Activated T-helper 17 cell treated with anti-CD3 and anti-CD28 coated beads, Interleukin-2, amount 50 U/mL, for 72 hours (primary cell): ENCODE data around the gene ERBB4. TPM values are rescaled to one million over a fixed set of nuclear protein-coding genes. Genes with fewer than 3 reads are reported as not detected.

Experiments used
- ATAC-seq: fragments of 150-1000 bp; cut with Tn5 transposase; replicated peaks from 2 replicates; pipeline ENCODE4 v1.10.0; 2021; ENCODE audit warnings: mild to moderate bottlenecking, moderate library complexity
- H3K27ac Mint-ChIP-seq: one replicate; pipeline ENCODE4 v1.8.0; 2022; ENCODE audit warnings: mixed read lengths
- H3K27me3 Mint-ChIP-seq: one replicate; pipeline ENCODE4 v1.8.0; 2022; ENCODE audit warnings: mixed read lengths
- H3K36me3 Mint-ChIP-seq: one replicate; pipeline ENCODE4 v1.8.0; 2022; ENCODE audit warnings: low read depth, mild to moderate bottlenecking, mixed read lengths
- H3K4me1 Mint-ChIP-seq: one replicate; pipeline ENCODE4 v1.8.0; 2022; ENCODE audit warnings: mixed read lengths
- H3K4me3 Mint-ChIP-seq: one replicate; pipeline ENCODE4 v1.8.0; 2022; ENCODE audit warnings: mild to moderate bottlenecking, mixed read lengths
- H3K9me3 Mint-ChIP-seq: one replicate; pipeline ENCODE4 v1.8.0; 2022; ENCODE audit warnings: mixed read lengths
- total RNA-seq, 2 donors: library from RNA; stranded (reverse); gene quantifications; one replicate each; pipeline ENCODE4 v1.2.3, GENCODE V29; 2022

The ERBB4 gene
- total RNA-seq, 2 donors from 2014 or later: not detected

GRCh38 chr2:212427638-212428037 is 111.0 kb downstream of the ERBB4 start:
- Mint-ChIP-seq H3K4me1 (no peaks in the 10 kb centered on the region), H3K27me3 (no peaks in the 10 kb centered on the region), H3K36me3 (no peaks in the 10 kb centered on the region), H3K9me3 (peaks cover 5% of the 10 kb centered on the region), H3K27ac (no peak overlapping the region), H3K4me3 (no peak overlapping the region)
- no peak for ATAC-seq

DNA sequence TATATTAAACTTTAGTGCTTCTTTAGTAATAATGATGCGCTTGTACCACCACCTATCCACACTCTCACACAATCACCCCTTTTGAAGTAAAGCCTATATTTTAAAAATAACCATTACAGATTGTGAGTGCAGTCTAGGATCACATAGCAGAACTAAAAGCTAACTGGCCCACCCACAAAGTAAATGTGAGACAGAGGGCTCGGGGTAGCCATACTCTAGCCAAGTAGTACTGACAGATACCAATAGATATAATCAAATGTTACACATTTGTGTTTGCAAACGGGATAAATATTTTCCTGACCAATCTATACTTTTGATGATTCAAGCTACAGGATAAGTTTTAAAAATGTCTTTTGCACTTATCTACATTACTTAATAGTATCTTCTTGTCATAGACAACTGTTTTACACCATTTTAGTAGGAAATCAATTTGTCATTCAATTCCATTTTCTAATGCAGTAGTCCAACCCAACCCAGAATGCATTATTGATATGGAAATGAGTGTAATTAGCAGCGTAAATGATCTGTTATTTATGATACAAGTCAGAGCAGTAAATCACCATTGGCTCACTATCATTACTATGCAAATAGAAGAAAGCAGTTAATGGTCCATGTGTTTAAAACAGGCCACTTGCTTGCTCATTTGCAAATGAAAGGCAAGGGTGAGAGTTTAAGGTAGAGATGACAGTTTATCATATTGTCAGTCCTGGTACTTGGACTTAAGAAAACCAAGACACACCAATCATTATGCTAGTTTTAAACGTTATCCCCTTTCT is 111.8 kb downstream of the ERBB4 start:
- Mint-ChIP-seq H3K27me3 (no peaks in the 10 kb centered on the region), H3K4me1 (no peaks in the 10 kb centered on the region), H3K4me3 (no peak overlapping the region), H3K36me3 (no peaks in the 10 kb centered on the region), H3K27ac (no peak overlapping the region), H3K9me3 (peaks cover 5% of the 10 kb centered on the region)
- no peak for ATAC-seq

GRCh38 chr2:212424082-212424481 is 114.5 kb downstream of the ERBB4 start:
- no peak for ATAC-seq
- H3K36me3 Mint-ChIP-seq: no peaks in the 10 kb centered on the region
- H3K9me3 Mint-ChIP-seq: no peaks in the 10 kb centered on the region

DNA sequence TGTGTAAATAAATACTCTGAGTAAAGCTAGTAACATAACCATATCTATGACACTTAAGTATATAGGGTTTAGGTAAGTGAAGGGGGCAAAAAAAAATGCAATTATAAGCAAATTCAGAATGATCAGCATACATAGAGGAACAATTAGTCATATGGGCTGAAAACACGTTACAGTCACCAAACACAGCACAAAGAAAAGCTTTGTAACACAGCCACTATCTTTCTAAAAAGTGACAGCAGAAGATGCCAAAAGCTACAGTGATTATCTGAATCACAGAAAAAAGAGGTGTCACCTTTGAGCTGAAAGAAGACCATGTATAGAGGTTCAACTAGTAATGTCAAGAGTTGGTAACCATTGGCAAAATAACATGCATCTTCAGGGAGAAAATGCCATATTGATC is 115.5 kb downstream of the ERBB4 start:
- H3K9me3 Mint-ChIP-seq: no peaks in the 10 kb centered on the region
- ATAC-seq: no peak
- H3K4me3 Mint-ChIP-seq: no peak overlapping the region
- no peaks in the 10 kb centered on the region for H3K27me3 Mint-ChIP-seq
- no peaks in the 10 kb centered on the region for H3K36me3 Mint-ChIP-seq
- no peaks in the 10 kb centered on the region for H3K4me1 Mint-ChIP-seq
- no peak overlapping the region for H3K27ac Mint-ChIP-seq

More at GRCh38 chr2:212424082-212424481, 114.5 kb downstream of the ERBB4 start:
- H3K4me1 Mint-ChIP-seq: no peaks in the 10 kb centered on the region
- no peaks in the 10 kb centered on the region for H3K27me3 Mint-ChIP-seq
- H3K27ac Mint-ChIP-seq: no peak overlapping the region
- H3K4me3 Mint-ChIP-seq: no peak overlapping the region

DNA sequence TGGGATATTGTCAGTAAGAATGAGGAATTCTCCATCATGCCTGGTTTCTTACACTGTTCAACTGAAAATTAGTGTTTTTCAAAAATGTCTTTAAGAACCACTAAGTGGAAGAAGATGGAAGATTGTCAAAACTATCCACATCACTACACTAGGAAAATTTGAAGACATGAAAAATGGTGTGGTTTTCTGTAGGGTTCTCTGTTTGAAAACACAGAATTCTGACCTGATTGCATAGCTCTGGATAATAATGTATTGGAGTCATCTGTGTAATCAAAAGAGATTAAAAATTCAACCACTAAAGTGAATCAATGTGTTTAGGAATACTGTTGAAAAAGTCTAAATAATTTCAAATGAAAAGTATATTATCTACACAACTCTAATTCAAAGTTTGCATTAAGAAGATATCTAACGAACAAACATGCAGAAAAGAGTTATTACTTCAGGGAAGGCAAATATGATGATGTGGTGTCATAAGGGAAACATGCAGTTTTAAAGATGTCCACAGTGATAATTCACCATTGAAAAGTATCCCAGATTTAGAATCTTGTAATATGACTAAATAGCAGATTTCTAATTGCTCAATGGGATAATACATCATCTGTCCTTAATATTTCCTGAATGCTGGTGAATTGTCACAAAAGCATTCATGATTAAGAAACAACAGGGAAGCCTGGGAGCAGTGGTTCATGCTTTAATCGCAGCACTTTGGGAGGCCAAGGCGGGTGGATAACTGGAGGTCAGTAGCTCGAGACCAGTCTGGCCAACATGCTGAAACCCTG is 116.9 kb downstream of the ERBB4 start:
- Mint-ChIP-seq H3K4me3 (no peak overlapping the region), H3K4me1 (no peaks in the 10 kb centered on the region), H3K9me3 (no peaks in the 10 kb centered on the region), H3K27me3 (no peaks in the 10 kb centered on the region), H3K27ac (no peak overlapping the region), H3K36me3 (no peaks in the 10 kb centered on the region)
- ATAC-seq: no peak

GRCh38 chr2:212416086-212416485 is 122.5 kb downstream of the ERBB4 start:
- Mint-ChIP-seq H3K27ac (no peak overlapping the region), H3K9me3 (no peaks in the 10 kb centered on the region), H3K36me3 (no peaks in the 10 kb centered on the region), H3K27me3 (no peaks in the 10 kb centered on the region), H3K4me3 (no peak overlapping the region), H3K4me1 (no peaks in the 10 kb centered on the region)
- ATAC-seq: no peak

GRCh38 chr2:212414767-212415211 is 123.8 kb downstream of the ERBB4 start:
- H3K4me3 Mint-ChIP-seq: no peak overlapping the region
- ATAC-seq: no peak
- no peaks in the 10 kb centered on the region for H3K4me1 Mint-ChIP-seq
- no peaks in the 10 kb centered on the region for H3K27me3 Mint-ChIP-seq
- H3K9me3 Mint-ChIP-seq: no peaks in the 10 kb centered on the region
- H3K27ac Mint-ChIP-seq: no peak overlapping the region
- H3K36me3 Mint-ChIP-seq: no peaks in the 10 kb centered on the region

DNA sequence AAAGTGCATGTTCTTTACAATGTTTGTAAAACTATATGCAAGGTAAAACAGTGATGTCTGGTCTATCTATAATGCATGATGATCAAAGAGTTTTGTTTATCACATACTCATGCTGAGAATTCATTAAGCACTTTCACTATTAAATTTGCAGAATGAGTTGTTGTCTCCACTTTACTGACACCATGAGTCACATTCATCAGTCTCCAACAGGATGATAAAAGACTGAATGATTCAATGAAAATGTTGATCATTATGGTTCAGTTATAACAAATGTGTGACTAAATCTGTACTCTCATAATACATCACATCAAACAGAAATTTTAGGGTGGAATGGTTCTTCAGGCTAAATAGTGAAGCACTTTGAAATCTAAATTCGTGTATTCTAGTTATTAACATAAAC is 129.0 kb downstream of the ERBB4 start:
- no peaks in the 10 kb centered on the region for H3K9me3 Mint-ChIP-seq
- ATAC-seq: no peak
- H3K27ac Mint-ChIP-seq: no peak overlapping the region
- H3K4me3 Mint-ChIP-seq: no peak overlapping the region
- no peaks in the 10 kb centered on the region for H3K36me3 Mint-ChIP-seq
- H3K27me3 Mint-ChIP-seq: no peaks in the 10 kb centered on the region
- H3K4me1 Mint-ChIP-seq: no peaks in the 10 kb centered on the region

- Mint-ChIP-seq H3K9me3 (no peaks in the 10 kb centered on the region), H3K27me3 (no peaks in the 10 kb centered on the region), H3K4me3 (no peak overlapping the region), H3K36me3 (no peaks in the 10 kb centered on the region), H3K4me1 (no peaks in the 10 kb centered on the region), H3K27ac (no peak overlapping the region)
- no peak for ATAC-seq
These were observed 130.1 kb downstream of the ERBB4 start for GRCh38 chr2:212408524-212408923.

GRCh38 chr2:212406716-212407115 is 131.9 kb downstream of the ERBB4 start:
- Mint-ChIP-seq H3K4me1 (no peaks in the 10 kb centered on the region), H3K9me3 (no peaks in the 10 kb centered on the region), H3K36me3 (no peaks in the 10 kb centered on the region), H3K27ac (no peak overlapping the region), H3K27me3 (no peaks in the 10 kb centered on the region), H3K4me3 (no peak overlapping the region)
- ATAC-seq: no peak

DNA sequence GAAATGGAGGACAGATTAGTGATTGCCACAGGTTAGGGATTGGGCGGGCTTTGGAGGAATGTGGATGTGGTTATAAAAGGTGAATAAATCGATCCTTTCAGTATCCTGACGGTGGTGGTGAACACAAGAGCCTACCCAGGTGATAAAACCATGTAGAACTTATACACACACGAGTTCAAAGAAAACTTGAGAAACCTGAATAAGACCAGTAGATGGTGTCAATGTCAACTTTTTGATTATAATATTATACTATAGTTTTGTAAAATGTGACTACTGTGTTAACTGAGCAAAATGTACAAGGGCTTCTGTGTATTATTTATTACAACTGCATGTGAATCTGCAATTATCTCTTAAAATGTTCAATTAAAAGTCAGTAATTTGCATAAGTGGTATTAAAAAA is 136.3 kb downstream of the ERBB4 start:
- no peak overlapping the region for H3K27ac Mint-ChIP-seq
- H3K36me3 Mint-ChIP-seq: no peaks in the 10 kb centered on the region
- no peaks in the 10 kb centered on the region for H3K9me3 Mint-ChIP-seq
- ATAC-seq: no peak
- no peaks in the 10 kb centered on the region for H3K4me1 Mint-ChIP-seq
- H3K4me3 Mint-ChIP-seq: no peak overlapping the region
- no peaks in the 10 kb centered on the region for H3K27me3 Mint-ChIP-seq

DNA sequence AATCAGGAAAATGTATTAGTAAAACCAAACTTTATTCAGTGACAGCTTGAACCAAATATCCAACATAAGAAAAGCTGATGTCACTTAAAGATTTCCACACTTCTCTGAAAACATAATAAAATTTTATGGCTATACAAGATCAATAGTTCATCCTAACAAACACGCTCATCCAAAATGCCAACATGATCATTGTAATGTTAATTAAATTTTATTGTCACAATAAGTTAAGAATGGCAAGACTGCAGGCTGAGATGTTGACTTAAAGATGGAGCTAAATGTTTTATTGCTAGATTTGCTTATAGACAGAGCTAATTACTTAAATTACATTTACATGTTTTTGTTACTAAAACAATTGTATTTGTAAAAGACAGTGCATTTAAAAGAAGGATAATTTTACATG is 140.3 kb downstream of the ERBB4 start:
- Mint-ChIP-seq H3K27ac (no peak overlapping the region), H3K27me3 (no peaks in the 10 kb centered on the region), H3K4me3 (no peak overlapping the region), H3K9me3 (no peaks in the 10 kb centered on the region), H3K4me1 (no peaks in the 10 kb centered on the region), H3K36me3 (no peaks in the 10 kb centered on the region)
- ATAC-seq: no peak

- H3K36me3 Mint-ChIP-seq: no peaks in the 10 kb centered on the region
- no peak for ATAC-seq
- no peaks in the 10 kb centered on the region for H3K27me3 Mint-ChIP-seq
- no peaks in the 10 kb centered on the region for H3K9me3 Mint-ChIP-seq
- H3K4me3 Mint-ChIP-seq: no peak overlapping the region
- H3K27ac Mint-ChIP-seq: no peak overlapping the region
- no peaks in the 10 kb centered on the region for H3K4me1 Mint-ChIP-seq
These were observed 146.1 kb downstream of the ERBB4 start for GRCh38 chr2:212392544-212392943.

- no peak for ATAC-seq
- Mint-ChIP-seq H3K4me3 (no peak overlapping the region), H3K27me3 (no peaks in the 10 kb centered on the region), H3K27ac (no peak overlapping the region), H3K36me3 (no peaks in the 10 kb centered on the region), H3K4me1 (no peaks in the 10 kb centered on the region), H3K9me3 (no peaks in the 10 kb centered on the region)
These were observed 146.6 kb downstream of the ERBB4 start for GRCh38 chr2:212392043-212392442.

DNA sequence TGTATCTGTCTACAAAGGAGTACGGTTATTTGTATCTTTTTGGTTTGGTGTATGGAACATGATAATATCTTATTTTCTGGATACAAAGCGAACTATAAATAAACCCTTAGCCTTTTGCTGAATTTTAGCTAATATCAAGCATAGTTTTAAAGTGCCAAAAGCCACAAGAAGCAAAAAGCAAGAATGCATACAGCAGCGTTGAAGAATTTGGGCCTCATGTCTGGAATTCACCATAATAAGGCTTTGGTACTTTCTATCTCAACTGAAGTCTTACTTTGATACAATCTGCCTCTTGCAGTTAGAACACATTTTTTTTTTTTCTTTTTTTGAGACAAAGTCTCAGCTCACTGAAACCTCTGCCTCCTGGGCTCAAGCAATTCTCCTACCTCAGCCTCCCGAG is 151.5 kb downstream of the ERBB4 start:
- H3K27me3 Mint-ChIP-seq: no peaks in the 10 kb centered on the region
- H3K36me3 Mint-ChIP-seq: no peaks in the 10 kb centered on the region
- H3K4me1 Mint-ChIP-seq: no peaks in the 10 kb centered on the region
- H3K9me3 Mint-ChIP-seq: peaks cover 4% of the 10 kb centered on the region
- no peak overlapping the region for H3K4me3 Mint-ChIP-seq
- ATAC-seq: no peak
- H3K27ac Mint-ChIP-seq: no peak overlapping the region
